ENCODE results near the gene ARRDC2. TPM values are rescaled to one million over a fixed set of nuclear protein-coding genes. Genes with fewer than 3 reads are reported as not detected.

ARRDC2 gene
- total and polyA plus RNA-seq, 2 of the 13 experiments (the other 11 are each of a cell fraction or from before 2014, with no cell fraction given), result 2.1 to 3.4 TPM

GRCh38 chr19:18009412-18010066 lies 1.6 kb downstream of the ARRDC2 start (continued):
- TF ChIP-seq ZNF749 (CRISPR knock-in tag; IDR thresholded peaks at IDR 0.05; ENCODE audit: borderline replicate concordance), result no peak
- TF ChIP-seq ZNF432 (CRISPR knock-in tag; IDR thresholded peaks at IDR 0.05; ENCODE audit: borderline replicate concordance), result no peak
- TF ChIP-seq NFKB2 (CRISPR knock-in tag; IDR thresholded peaks at IDR 0.05; ENCODE audit: borderline replicate concordance), result no peak
- no peak for TF ChIP-seq IRF1 (CRISPR knock-in tag; IDR thresholded peaks at IDR 0.05; ENCODE audit: low read depth)
- no peak for TF ChIP-seq NR3C1 (CRISPR knock-in tag; IDR thresholded peaks at IDR 0.05)
- TF ChIP-seq ZNF430 (CRISPR knock-in tag; IDR thresholded peaks at IDR 0.05), result no peak
- no peak for TF ChIP-seq SIN3B (IDR thresholded peaks at IDR 0.05; ENCODE audit: low read length)
- TF ChIP-seq NPAS2 (CRISPR knock-in tag; IDR thresholded peaks at IDR 0.05; ENCODE audit: borderline replicate concordance), result no peak
- TF ChIP-seq ZNF737 (CRISPR knock-in tag; IDR thresholded peaks at IDR 0.05; ENCODE audit: borderline replicate concordance), result no peak
- no peak for TF ChIP-seq ZNF33A (CRISPR knock-in tag; IDR thresholded peaks at IDR 0.05; ENCODE audit: borderline replicate concordance)
- TF ChIP-seq TMF1 (CRISPR knock-in tag; IDR thresholded peaks at IDR 0.05; ENCODE audit: low read depth), result no peak
- TF ChIP-seq MAFF (IDR thresholded peaks at IDR 0.05; ENCODE audit: low read depth, low read length), result no peak
- TF ChIP-seq ZSCAN21 (CRISPR knock-in tag; IDR thresholded peaks at IDR 0.05; ENCODE audit: borderline replicate concordance), result no peak
- TF ChIP-seq NFE2L2 (IDR thresholded peaks at IDR 0.05; ENCODE audit: low read length), result no peak
- TF ChIP-seq IKZF1 (IDR thresholded peaks at IDR 0.05), result no peak
- no peak for TF ChIP-seq HINFP (CRISPR knock-in tag; IDR thresholded peaks at IDR 0.05; ENCODE audit: low read depth)
- no peak for TF ChIP-seq HNRNPUL1 (IDR thresholded peaks at IDR 0.05; ENCODE audit: low read depth, low read length)
- no peak for TF ChIP-seq TSC22D2 (CRISPR knock-in tag; IDR thresholded peaks at IDR 0.05; ENCODE audit: borderline replicate concordance)
- no peak for TF ChIP-seq ZNF30 (CRISPR knock-in tag; IDR thresholded peaks at IDR 0.05)
- TF ChIP-seq NR2F6 (IDR thresholded peaks at IDR 0.05), result no peak
- no peak for TF ChIP-seq NR2F6 (CRISPR knock-in tag; IDR thresholded peaks at IDR 0.05)
- no peak for TF ChIP-seq GPN1 (CRISPR knock-in tag; IDR thresholded peaks at IDR 0.05; ENCODE audit: borderline replicate concordance)
- no peak for TF ChIP-seq NCOR1 (IDR thresholded peaks at IDR 0.05; ENCODE audit: borderline replicate concordance, low read length)
- TF ChIP-seq MIER2 (CRISPR knock-in tag; IDR thresholded peaks at IDR 0.05), result no peak
- TF ChIP-seq ZNF451 (CRISPR knock-in tag; IDR thresholded peaks at IDR 0.05), result no peak
- TF ChIP-seq GRHL1 (CRISPR knock-in tag; conservative IDR thresholded peaks at IDR 0.05), result no peak
- no peak for TF ChIP-seq HMGA1 (CRISPR knock-in tag; conservative IDR thresholded peaks at IDR 0.05)
- TF ChIP-seq ZMAT5 (CRISPR knock-in tag; IDR thresholded peaks at IDR 0.05; ENCODE audit: borderline replicate concordance, low read depth), result no peak
- TF ChIP-seq ZEB1 (IDR thresholded peaks at IDR 0.05; ENCODE audit: insufficient replicate concordance, low read depth), result no peak
